NCI-H2081 (cell line): ENCODE data around the gene CD36.
"Not testable (repeated sequence)": the region's sequence is repeated elsewhere in the genome, so short reads cannot be mapped to it uniquely, and the experiment has no call there.

Experiments used
- DNase-seq, 2 experiments: peaks; one replicate each; lab custom pipeline; 2025; lab: John Stamatoyannopoulos, UW

The CD36 gene

GRCh38 chr7:80654887-80655340 lies 16.5 kb downstream of the CD36 start:
- DNase-seq: no peak

- no peak for DNase-seq
Measured at GRCh38 chr7:80656029-80656428, 17.6 kb downstream of the CD36 start.

GRCh38 chr7:80659120-80660055 lies 20.9 kb downstream of the CD36 start:
- peak; percentile 27 to 52 for DNase-seq

- no peak for DNase-seq
Measured at GRCh38 chr7:80660939-80661338, 22.5 kb downstream of the CD36 start.

DNA sequence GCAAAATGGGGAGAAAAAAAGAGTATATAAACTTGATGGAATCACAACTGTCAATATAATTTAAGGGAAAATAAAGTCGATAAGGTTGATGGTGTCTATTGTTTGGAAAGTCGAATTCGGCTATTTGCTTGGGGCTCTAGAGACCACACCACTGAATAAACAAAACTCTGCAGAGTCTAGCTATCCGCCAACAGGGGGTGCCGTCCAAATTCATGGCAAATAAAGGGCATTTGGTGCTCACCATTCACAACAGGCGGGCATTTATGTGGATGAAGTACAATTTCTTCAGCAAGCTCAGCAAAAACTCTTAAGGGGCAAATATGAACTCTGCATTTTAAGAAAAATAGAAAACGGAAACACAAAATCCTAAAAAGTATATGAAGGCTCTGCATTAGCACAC lies 23.3 kb downstream of the CD36 start:
- no peak for DNase-seq

- DNase-seq: no peak
Measured at GRCh38 chr7:80662252-80662651, 23.8 kb downstream of the CD36 start.

- DNase-seq: no peak
Measured at GRCh38 chr7:80665526-80665925, 27.1 kb downstream of the CD36 start.

DNA sequence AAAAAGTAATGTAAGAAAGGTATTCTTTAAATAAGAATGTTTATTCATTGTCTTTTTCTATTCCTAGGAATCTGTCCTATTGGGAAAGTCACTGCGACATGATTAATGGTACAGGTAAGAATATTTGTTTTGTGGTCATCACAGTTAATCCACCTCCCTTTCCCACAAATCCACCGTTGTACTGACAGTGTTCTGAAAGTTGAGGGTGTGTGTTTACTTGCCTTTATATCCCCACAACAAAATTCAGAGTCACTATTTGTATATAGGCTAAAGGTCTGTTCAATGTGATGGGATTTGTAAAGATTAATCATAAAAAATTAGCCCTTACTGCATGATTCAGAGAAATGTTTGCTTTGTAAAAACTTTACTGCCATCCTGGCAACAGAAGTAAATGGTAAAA lies 27.9 kb downstream of the CD36 start:
- no peak for DNase-seq

GRCh38 chr7:80669367-80669766 lies 30.9 kb downstream of the CD36 start:
- DNase-seq: not testable (repeated sequence)

- DNase-seq: no peak
Measured at GRCh38 chr7:80671744-80672143, 33.3 kb downstream of the CD36 start.

DNA sequence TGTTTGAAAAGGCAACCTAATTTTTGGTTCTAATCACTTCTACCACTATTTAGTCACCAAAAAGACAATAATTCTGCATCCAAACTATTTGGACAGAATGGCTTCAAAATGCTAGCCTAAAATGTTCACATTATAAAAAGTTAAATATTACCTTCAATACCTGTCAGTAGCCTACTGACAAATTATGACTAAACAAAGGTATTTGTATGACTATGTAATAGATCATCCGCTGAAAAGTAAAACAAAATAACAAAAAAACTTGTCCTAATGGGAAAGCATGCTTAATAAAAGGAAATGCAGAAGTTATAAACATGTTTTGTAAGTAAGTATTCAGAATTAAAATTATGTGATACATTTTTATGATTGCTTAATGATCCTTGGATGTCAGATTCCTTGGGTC lies 36.6 kb downstream of the CD36 start:
- DNase-seq: no peak

- no peak for DNase-seq
Measured at GRCh38 chr7:80676404-80676803, 38.0 kb downstream of the CD36 start.

- DNase-seq: no peak
Measured at GRCh38 chr7:80677629-80678028, 39.2 kb downstream of the CD36 start.

- no peak for DNase-seq
Measured at GRCh38 chr7:80678707-80679106, 40.3 kb downstream of the CD36 start.

GRCh38 chr7:80679921-80680907 lies 41.8 kb downstream of the CD36 start:
- no peak for DNase-seq

DNA sequence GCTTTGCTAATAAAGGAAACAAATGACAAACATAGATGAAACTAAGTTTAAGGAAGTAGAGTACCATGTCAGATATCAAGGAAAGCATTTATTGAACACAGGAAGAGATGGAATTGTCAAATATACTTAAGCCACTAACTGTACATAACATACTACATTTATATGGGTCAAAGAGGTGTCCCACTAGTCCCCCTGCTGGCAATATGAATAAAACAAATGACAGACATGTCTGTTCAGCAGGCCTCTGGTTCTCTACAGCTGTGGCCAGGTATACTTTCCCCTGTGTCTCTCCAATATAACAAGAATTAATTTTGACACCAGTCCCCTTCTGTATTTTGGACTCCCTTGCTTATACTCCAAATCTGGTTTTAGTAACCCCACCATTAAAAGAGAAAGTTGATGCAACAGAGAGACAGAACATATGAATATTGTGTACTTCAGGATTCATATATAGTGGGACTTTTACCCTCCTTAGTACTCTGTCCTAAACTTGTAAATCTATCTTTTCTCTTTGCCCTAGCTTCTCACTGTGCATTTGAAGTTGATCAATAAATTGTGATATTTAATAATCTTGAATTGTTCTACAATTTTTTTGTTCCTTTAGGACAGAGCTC lies 42.9 kb downstream of the CD36 start:
- peak; percentile 23 to 54 for DNase-seq

- no peak for DNase-seq
Measured at GRCh38 chr7:80682744-80683143, 44.3 kb downstream of the CD36 start.

DNA sequence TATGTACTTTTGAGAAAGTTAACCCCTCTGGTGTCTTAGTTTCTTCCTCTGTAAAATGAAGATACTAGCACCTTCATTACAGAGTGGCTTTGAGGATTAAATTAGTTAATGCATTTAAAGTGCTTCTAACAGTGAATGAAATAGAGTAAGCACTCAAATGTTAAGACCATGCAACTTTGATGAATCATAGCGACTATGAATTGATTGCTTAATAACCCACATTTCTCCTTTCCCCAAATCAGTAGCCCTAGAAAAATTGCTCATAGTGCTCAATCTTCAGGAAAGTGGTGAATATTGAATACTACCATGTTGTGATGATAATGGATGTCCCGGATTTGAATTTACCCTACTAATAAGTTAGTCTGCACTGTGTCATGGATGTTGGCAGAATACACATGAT lies 48.1 kb downstream of the CD36 start:
- no peak for DNase-seq

DNA sequence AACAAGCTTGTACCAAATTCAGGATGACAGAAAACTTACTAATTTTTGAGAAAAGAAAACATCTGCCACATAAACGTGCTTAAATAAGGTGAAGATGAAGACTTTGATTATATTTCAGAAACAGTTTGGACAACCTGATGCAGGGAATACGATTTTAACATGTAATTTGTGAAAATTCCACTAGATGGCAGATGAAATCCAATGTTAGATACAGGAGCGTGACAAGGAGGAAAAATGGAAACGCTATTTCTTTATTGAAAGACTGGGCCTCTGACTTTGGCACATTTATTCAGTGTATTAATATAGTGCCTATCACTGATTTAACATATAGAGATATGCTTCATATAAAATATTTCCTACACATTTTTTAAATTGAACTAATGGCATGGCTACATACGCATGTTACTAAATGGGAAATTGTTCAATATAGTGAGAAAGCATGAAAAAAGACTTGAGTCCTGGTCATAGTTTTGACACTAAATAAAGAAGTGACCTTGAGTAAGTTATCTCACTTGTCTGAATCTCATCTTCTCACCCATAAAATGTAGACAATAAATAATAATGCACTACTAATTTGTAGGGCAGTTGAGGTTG lies 60.7 kb downstream of the CD36 start:
- peak; percentile 51 to 60 for DNase-seq

- no peak for DNase-seq
Measured at GRCh38 chr7:80699721-80700256, 61.3 kb downstream of the CD36 start.

- no peak for DNase-seq
Measured at GRCh38 chr7:80703272-80703671, 64.8 kb downstream of the CD36 start.
